Endothelial cell (in vitro differentiated cells): ENCODE results near the gene EFCAB9. TPM values are rescaled to one million over a fixed set of nuclear protein-coding genes. Genes with fewer than 3 reads are reported as not detected.

Source experiments
- DNase-seq: peaks from one replicate; pipeline ENCODE4 v3.0.0; 2021; ENCODE audit warnings: low spot score
- H3K27ac Mint-ChIP-seq: one replicate; pipeline ENCODE4 v1.8.0; 2021; ENCODE audit warnings: mixed read lengths, inconsistent platforms; ENCODE audit not compliant: unreplicated experiment
- H3K27me3 Mint-ChIP-seq: one replicate; pipeline ENCODE4 v1.8.0; 2021; ENCODE audit warnings: mild to moderate bottlenecking, moderate library complexity, mixed read lengths, inconsistent platforms; ENCODE audit not compliant: unreplicated experiment
- H3K36me3 Mint-ChIP-seq: one replicate; pipeline ENCODE4 v1.8.0; 2021; ENCODE audit warnings: mild to moderate bottlenecking, low read depth, mixed read lengths, inconsistent platforms; ENCODE audit not compliant: unreplicated experiment
- H3K4me1 Mint-ChIP-seq: one replicate; pipeline ENCODE4 v1.8.0; 2021; ENCODE audit warnings: mild to moderate bottlenecking, mixed read lengths, inconsistent platforms; ENCODE audit not compliant: unreplicated experiment
- H3K4me3 Mint-ChIP-seq: one replicate; pipeline ENCODE4 v1.8.0; 2021; ENCODE audit warnings: mild to moderate bottlenecking, mixed read lengths, inconsistent platforms; ENCODE audit not compliant: unreplicated experiment
- H3K9me3 Mint-ChIP-seq: one replicate; pipeline ENCODE4 v1.8.0; 2021; ENCODE audit warnings: mixed read lengths, inconsistent platforms; ENCODE audit not compliant: unreplicated experiment
- CTCF ChIP-seq: fragments of 200-600 bp; sonication (generic); IDR thresholded peaks from one replicate; pipeline ENCODE4 v1.5.0; 2021; ENCODE audit warnings: antibody characterized with exemption; ENCODE audit not compliant: unreplicated experiment
- total RNA-seq: library from RNA; stranded (reverse); fragmentation: NEBNext Ultra II Directional; extraction: Animal tissue kit (Norgen Biotek cat#: 25700); gene quantifications from one replicate; pipeline ENCODE4 v1.2.1, GENCODE V29; 2021; ENCODE audit not compliant: unreplicated experiment

Gene EFCAB9
- total RNA-seq, 1 donor from 2014 or later = not detected

GRCh38 chr5:172164769-172165212, 29.2 kb upstream of the EFCAB9 start:
- TF ChIP-seq CTCF = no peak
- no peak for DNase-seq
- Mint-ChIP-seq H3K9me3 (no peaks in the 10 kb centered on the region), H3K4me1 (peaks cover 8% of the 10 kb centered on the region), H3K27me3 (peaks cover 8% of the 10 kb centered on the region), H3K4me3 (no peak overlapping the region), H3K36me3 (peaks cover 12% of the 10 kb centered on the region), H3K27ac (no peak overlapping the region)

DNA sequence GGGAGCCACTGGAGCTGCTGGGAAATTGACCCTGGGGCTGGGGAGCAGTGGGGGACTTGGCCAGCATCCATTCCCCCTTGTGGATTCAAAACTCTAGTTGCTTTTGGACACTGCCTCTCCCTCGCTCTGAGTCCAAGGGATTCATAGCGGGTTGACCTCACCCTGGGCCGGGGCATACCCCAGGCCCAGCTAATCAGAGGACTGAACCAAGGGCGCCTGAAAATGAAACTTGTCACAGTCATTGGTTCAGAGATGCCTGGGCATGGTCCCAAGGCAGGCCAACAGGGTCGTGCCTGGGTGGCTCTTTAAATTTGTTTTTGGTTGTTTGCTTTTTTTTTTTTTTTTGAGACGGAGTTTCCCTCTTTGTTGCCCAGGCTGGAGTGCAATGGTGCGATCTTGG, 28.5 kb upstream of the EFCAB9 start:
- H3K4me3 Mint-ChIP-seq = no peak overlapping the region
- peaks cover 12% of the 10 kb centered on the region for H3K36me3 Mint-ChIP-seq
- no peak for TF ChIP-seq CTCF
- H3K9me3 Mint-ChIP-seq = no peaks in the 10 kb centered on the region
- H3K27ac Mint-ChIP-seq = no peak overlapping the region
- peaks cover 12% of the 10 kb centered on the region for H3K4me1 Mint-ChIP-seq
- H3K27me3 Mint-ChIP-seq = peaks cover 8% of the 10 kb centered on the region
- DNase-seq = no peak

DNA sequence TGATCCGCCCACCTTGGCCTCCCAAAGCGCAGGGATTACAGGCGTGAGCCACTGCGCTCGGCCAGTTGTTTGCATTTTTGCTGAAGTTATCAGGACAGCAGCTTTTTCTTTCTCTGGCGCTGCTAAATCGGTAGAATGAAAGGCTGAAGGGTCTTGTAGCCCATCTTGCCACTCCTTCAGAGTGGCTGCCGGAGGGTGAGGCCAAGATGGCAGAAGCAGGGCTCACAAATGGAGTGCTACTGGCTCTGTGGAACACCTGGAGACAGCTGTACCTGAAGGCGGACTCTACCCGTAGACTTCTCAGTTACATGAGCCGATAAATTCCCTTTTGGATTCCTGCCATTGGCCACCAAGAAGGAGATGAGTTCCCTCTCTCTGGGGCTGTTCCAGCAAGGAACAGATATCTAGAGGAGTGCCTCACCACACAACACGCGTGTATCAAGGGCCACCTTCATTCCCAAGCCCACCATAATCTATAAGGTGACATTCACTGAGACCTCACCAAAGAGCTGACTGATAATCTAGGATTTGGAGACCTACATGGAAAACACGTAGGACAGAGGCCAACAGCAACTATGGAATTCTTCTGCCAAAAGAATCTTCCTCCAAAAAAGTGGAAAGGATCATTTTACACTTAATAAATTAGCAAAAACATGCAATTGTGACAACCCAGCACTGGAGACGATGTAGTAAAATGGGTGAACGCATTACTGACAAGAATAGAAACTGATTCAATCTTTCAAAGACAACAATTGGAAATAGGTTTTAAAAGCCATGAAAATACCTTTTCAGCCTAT, 27.7 kb upstream of the EFCAB9 start:
- Mint-ChIP-seq H3K27me3 (peaks cover 5% of the 10 kb centered on the region), H3K4me1 (peaks cover 15% of the 10 kb centered on the region), H3K4me3 (no peak overlapping the region), H3K9me3 (no peaks in the 10 kb centered on the region), H3K36me3 (peaks cover 12% of the 10 kb centered on the region), H3K27ac (no peak overlapping the region)
- no peak for TF ChIP-seq CTCF
- no peak for DNase-seq

- TF ChIP-seq CTCF = no peak
- peaks cover 11% of the 10 kb centered on the region for H3K4me1 Mint-ChIP-seq
Observed at GRCh38 chr5:172167895-172168294, 26.1 kb upstream of the EFCAB9 start.

DNA sequence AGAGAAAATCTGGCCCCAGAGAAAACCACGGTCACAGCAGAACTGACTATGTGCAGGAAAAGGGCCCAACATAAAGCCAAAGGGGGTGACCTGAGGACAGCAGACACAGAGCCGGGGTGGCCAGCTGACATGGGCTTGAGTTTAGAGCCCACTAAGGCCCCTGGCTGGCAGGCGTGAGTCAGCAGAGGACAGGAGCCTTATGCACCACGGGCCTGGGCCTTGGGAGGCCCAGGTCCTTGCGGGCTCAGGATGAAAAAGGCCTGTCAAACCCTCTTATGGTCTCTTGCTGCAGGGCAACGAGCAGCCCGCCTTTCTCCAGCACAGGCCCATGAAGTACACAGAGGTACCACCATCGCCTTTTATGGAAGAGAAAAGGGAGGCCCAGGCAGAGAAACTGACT, 25.7 kb upstream of the EFCAB9 start:
- no peak for DNase-seq
- Mint-ChIP-seq H3K9me3 (no peaks in the 10 kb centered on the region), H3K27me3 (peaks cover 3% of the 10 kb centered on the region), H3K4me1 (peaks cover 14% of the 10 kb centered on the region), H3K27ac (no peak overlapping the region), H3K4me3 (no peak overlapping the region), H3K36me3 (peaks cover 11% of the 10 kb centered on the region)
- TF ChIP-seq CTCF = no peak

More at GRCh38 chr5:172167895-172168294, 26.1 kb upstream of the EFCAB9 start:
- DNase-seq = no peak
- H3K9me3 Mint-ChIP-seq = no peaks in the 10 kb centered on the region
- no peak overlapping the region for H3K27ac Mint-ChIP-seq
- peaks cover 3% of the 10 kb centered on the region for H3K27me3 Mint-ChIP-seq
- no peak overlapping the region for H3K4me3 Mint-ChIP-seq
- peaks cover 8% of the 10 kb centered on the region for H3K36me3 Mint-ChIP-seq
